Glutamatergic neuron (in vitro differentiated cells): ENCODE data around the gene ITM2C. TPM values are rescaled to one million over a fixed set of nuclear protein-coding genes. Genes with fewer than 3 reads are reported as not detected.

ENCODE experiments used
- DNase-seq: peaks from one replicate; pipeline ENCODE4 v3.0.0; 2022
- H3K27ac Mint-ChIP-seq: one replicate; pipeline ENCODE4 v1.8.0; 2020; ENCODE audit warnings: mild to moderate bottlenecking, mixed read lengths, inconsistent platforms; ENCODE audit not compliant: unreplicated experiment
- H3K27me3 Mint-ChIP-seq: one replicate; pipeline ENCODE4 v1.8.0; 2020; ENCODE audit warnings: mild to moderate bottlenecking, moderate library complexity, mixed read lengths, inconsistent platforms; ENCODE audit not compliant: unreplicated experiment
- H3K36me3 Mint-ChIP-seq: one replicate; pipeline ENCODE4 v1.8.0; 2020; ENCODE audit warnings: mild to moderate bottlenecking, mixed read lengths, inconsistent platforms; ENCODE audit not compliant: unreplicated experiment
- H3K4me1 Mint-ChIP-seq: one replicate; pipeline ENCODE4 v1.8.0; 2020; ENCODE audit warnings: mild to moderate bottlenecking, low read depth, mixed read lengths, inconsistent platforms; ENCODE audit not compliant: unreplicated experiment
- H3K4me3 Mint-ChIP-seq: one replicate; pipeline ENCODE4 v1.8.0; 2020; ENCODE audit warnings: mild to moderate bottlenecking, mixed read lengths, inconsistent platforms; ENCODE audit not compliant: unreplicated experiment
- H3K9me3 Mint-ChIP-seq: one replicate; pipeline ENCODE4 v1.8.0; 2020; ENCODE audit warnings: mild to moderate bottlenecking, moderate library complexity, mixed read lengths, inconsistent platforms; ENCODE audit not compliant: unreplicated experiment
- total RNA-seq: library from RNA; stranded (reverse); fragmentation: NEBNext Ultra II Directional; extraction: Animal tissue kit (Norgen Biotek cat#: 25700); gene quantifications from one replicate; pipeline ENCODE4 v1.2.1, GENCODE V29; 2021; ENCODE audit not compliant: unreplicated experiment
- TF ChIP-seq, protein P1 (sequence below): fragments of 200-600 bp; sonication (generic); IDR thresholded peaks from one replicate; pipeline ENCODE4 v1.5.0; 2021; ENCODE audit not compliant: partially characterized antibody, unreplicated experiment

ITM2C gene
- total RNA-seq, 1 donor from 2014 or later = 72.0 TPM

DNA sequence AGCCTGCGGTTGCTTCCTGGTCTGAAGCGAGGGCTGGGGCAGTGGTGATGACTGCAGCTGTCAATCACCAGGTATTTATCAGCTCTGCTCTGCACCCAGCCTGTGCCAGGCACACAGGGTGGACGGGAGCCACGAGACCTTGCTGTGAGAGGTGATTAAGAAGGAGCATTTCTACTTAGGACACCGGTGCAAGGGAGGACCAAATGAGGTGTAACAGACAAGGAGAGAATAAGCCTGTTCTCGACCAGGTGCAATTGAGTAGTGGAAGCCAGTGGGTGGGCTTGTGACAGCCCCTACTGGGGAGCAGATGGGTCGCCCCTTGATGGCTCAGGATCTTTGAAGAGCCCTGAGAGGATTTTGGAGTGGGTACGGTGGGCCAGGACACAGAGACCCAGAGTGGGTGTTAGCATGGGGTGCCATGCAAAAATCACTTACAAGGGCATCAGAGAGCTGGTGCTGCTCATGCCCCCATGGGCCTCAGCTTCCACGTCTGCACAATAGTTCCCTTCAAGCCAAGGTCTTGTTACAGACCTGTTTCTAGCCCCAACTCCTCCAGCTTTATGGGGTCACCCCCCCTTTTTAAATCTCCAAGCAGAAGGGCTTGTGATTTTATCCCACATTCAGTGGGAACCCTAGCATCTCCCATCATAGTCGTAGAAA lies 35.7 kb downstream of the ITM2C start:
- Mint-ChIP-seq H3K27me3 (peaks cover 5% of the 10 kb centered on the region), H3K4me1 (peaks cover 2% of the 10 kb centered on the region), H3K4me3 (no peak overlapping the region), H3K36me3 (no peaks in the 10 kb centered on the region), H3K9me3 (no peaks in the 10 kb centered on the region), H3K27ac (no peak overlapping the region)
- TF ChIP-seq, protein P1, sequence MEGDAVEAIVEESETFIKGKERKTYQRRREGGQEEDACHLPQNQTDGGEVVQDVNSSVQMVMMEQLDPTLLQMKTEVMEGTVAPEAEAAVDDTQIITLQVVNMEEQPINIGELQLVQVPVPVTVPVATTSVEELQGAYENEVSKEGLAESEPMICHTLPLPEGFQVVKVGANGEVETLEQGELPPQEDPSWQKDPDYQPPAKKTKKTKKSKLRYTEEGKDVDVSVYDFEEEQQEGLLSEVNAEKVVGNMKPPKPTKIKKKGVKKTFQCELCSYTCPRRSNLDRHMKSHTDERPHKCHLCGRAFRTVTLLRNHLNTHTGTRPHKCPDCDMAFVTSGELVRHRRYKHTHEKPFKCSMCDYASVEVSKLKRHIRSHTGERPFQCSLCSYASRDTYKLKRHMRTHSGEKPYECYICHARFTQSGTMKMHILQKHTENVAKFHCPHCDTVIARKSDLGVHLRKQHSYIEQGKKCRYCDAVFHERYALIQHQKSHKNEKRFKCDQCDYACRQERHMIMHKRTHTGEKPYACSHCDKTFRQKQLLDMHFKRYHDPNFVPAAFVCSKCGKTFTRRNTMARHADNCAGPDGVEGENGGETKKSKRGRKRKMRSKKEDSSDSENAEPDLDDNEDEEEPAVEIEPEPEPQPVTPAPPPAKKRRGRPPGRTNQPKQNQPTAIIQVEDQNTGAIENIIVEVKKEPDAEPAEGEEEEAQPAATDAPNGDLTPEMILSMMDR = no peak
- no peak for DNase-seq

DNA sequence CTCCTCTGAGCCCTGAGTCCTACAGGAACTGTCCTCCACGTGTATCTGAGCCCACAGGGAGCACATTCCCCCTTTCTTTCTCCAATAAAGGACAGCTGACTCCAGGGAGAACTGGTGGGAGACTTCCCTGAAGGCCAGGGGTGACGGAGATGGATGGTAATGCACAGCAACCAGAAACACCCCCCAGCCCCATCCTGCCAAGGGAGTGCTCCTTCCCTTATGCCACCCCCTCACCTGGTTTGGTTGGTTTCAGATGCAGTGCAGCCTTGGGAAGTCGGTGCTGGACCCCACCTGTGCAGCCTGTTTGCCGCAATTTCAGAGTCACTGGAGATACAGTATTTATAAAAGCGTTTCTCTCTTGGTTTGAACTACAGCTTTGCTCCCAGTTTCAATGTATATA lies 36.3 kb downstream of the ITM2C start:
- no peaks in the 10 kb centered on the region for H3K9me3 Mint-ChIP-seq
- peaks cover 5% of the 10 kb centered on the region for H3K27me3 Mint-ChIP-seq
- TF ChIP-seq, protein P1 = no peak
- no peak overlapping the region for H3K4me3 Mint-ChIP-seq
- H3K4me1 Mint-ChIP-seq = peaks cover 2% of the 10 kb centered on the region
- H3K36me3 Mint-ChIP-seq = no peaks in the 10 kb centered on the region
- DNase-seq = no peak
- no peak overlapping the region for H3K27ac Mint-ChIP-seq

DNA sequence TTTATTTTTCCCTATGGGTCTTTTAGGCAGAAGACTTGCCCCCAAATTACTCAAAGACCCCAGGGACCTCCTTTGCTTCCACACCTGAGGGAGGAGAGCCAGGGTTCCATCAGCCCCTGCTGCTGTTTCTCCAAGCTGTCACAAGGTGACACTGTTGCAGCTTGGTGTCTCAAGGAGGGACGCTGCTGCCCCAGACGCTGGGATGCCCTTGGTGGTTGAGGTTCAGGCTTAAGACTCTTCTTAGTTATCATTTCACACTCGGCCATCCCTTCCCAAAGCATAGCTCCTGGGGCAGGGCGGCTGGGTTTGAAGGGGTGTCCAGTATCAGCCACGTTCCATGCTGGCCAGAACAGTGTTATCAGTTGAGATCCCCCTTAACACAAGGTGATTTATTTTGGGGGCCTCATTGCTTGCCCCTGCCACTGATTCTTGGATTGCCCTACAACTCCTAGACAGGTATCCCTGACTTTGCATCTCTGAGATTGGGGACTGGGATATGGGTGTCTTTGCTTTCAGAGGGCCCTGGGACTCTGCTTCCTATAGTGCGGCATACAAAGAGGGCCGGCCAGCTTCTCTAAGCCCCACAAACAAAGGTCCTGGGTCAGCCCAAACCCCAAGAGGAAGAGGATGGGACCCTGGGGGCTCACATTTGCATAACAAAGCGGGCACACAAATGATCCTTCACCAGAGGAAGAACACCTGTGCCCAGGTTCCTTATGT lies 37.6 kb downstream of the ITM2C start:
- TF ChIP-seq, protein P1 = peak; percentile 71
- DNase-seq = peak; percentile 70
- Mint-ChIP-seq H3K4me1 (peaks cover 2% of the 10 kb centered on the region), H3K36me3 (no peaks in the 10 kb centered on the region), H3K9me3 (no peaks in the 10 kb centered on the region), H3K27ac (no peak overlapping the region), H3K27me3 (peaks cover 2% of the 10 kb centered on the region), H3K4me3 (no peak overlapping the region)

DNA sequence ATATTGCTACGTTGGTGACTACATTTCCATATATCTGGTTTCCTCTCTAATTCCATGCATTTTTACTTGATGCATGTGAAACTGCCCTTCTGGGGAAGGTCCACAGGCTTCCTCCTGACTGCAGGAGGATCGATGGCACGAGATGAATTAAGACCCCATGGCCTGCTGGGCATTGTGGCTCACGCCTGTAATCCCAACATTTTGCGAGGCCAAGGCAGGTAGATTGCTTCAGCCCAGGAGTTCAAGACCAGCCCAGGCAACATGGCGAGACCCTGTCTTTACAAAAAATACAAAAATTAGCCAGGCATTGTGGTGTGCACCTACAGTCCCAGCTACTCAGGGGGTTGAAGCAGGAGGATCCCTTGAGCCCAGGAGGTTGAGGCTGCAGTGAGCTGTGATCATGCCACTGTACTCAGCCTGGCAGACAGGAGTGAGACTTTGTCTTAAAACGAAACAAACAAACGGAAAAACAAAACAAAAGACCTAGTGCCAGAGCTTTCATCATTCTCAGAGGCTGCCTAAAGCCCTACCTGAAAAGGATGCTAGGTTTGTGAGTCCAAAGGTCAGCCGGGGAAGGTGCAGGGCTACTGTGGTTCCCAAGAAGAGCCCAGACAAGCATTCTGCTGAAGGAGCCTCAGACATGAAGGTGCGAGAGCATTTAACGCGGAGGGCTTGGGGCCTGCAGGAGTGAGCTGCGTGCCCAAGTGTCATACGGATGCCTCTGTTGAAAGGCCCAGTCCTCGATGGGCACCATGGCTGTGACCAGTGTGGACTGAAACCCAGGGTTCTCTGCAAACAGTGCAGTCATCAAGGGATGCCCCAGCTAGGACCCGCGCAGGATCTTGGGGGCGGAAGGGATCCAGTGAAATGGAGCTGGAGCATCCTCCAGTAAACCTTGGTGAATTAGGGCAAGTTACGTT lies 38.7 kb downstream of the ITM2C start:
- Mint-ChIP-seq H3K27ac (no peak overlapping the region), H3K27me3 (peaks cover 2% of the 10 kb centered on the region), H3K9me3 (peaks cover 2% of the 10 kb centered on the region), H3K36me3 (no peaks in the 10 kb centered on the region), H3K4me3 (no peak overlapping the region), H3K4me1 (peaks cover 2% of the 10 kb centered on the region)
- DNase-seq = no peak
- TF ChIP-seq, protein P1 = no peak
